Esophagus muscularis mucosa (tissue), 4 donors: ENCODE results near the gene TRIM67. TPM values are rescaled to one million over a fixed set of nuclear protein-coding genes. Genes with fewer than 3 reads are reported as not detected.

Source experiments
- DNase-seq: peaks from one replicate; pipeline ENCODE4 v3.0.0-alpha.2; 2017; ENCODE audit errors: extremely low spot score
- H3K27ac ChIP-seq, 4 donors: fragments of 200-600 bp; sonication (generic); replicated peaks in 1 of 4; 1 replicate in 3 of 4; 2 replicates in 1 of 4; pipeline ENCODE4 v1.5.1; 2016 to 2019; ENCODE audit warnings: mild to moderate bottlenecking in 1 of 4
- H3K27me3 ChIP-seq, 4 donors: fragments of 200-600 bp; sonication (generic); one replicate each; pipeline versions ENCODE4 v1.5.1 to v1.6.0; 2016 to 2019
- H3K36me3 ChIP-seq, 4 donors: fragments of 200-600 bp; sonication (generic); one replicate each; pipeline ENCODE4 v1.5.1; 2016 to 2019
- H3K4me1 ChIP-seq, 4 donors: fragments of 200-600 bp; sonication (generic); one replicate each; pipeline ENCODE4 v1.5.1; 2016 to 2019
- H3K4me3 ChIP-seq, 4 donors: fragments of 200-600 bp; sonication (generic); 1 replicate in 2 of 4; 2 replicates in 2 of 4; pipeline ENCODE4 v1.5.1; 2016 to 2019; ENCODE audit warnings: mild to moderate bottlenecking in 4 of 4, moderate library complexity in 1 of 4
- H3K9me3 ChIP-seq, 4 donors: fragments of 200-600 bp; sonication (generic); 1 replicate in 3 of 4; 2 replicates in 1 of 4; pipeline ENCODE4 v1.5.1; 2016 to 2019
- EP300 ChIP-seq: sonication (generic); formaldehyde crosslinking; IDR thresholded peaks from one replicate; pipeline ENCODE4 v1.6.1; 2017; ENCODE audit warnings: antibody characterized with exemption
- POLR2A ChIP-seq: fragments of 450-650 bp; IDR thresholded peaks from one replicate; pipeline ENCODE4 v1.6.1; 2017; ENCODE audit warnings: antibody characterized with exemption, moderate library complexity, mild to moderate bottlenecking, low read depth
- POLR2AphosphoS5 ChIP-seq, 2 donors: sonication (generic); formaldehyde crosslinking; IDR thresholded peaks; one replicate each; pipeline ENCODE4 v1.6.1; 2017; ENCODE audit warnings: antibody characterized with exemption in 2 of 2
- WGBS: methylation state at CpG from one replicate; pipeline ENCODE4 v1.1.5; 2018; 5-methylcytosine and 5-hydroxymethylcytosine counted together
- intact Hi-C: fragments of 100-400 bp; cut with DNase I; formaldehyde crosslinking; loops from one replicate; pipeline ENCODE4 v1.15.1; 2023
- total RNA-seq, 4 donors: library from RNA; depleted of rRNA; stranded (reverse); fragments of >200 nt; gene quantifications; one replicate each; pipeline versions ENCODE4 v1.1.0 to v1.2.1, GENCODE V29; 2016
- TF ChIP-seq, protein P1 (sequence below), 3 experiments: fragments of 200-600 bp in 2 of 3; fragments of 450-650 bp in 1 of 3; sonication (generic) in 2 of 3; IDR thresholded peaks; one replicate each; pipeline ENCODE4 v1.5.1; 2017 to 2019; ENCODE audit warnings: antibody characterized with exemption in 3 of 3, mild to moderate bottlenecking in 2 of 3, moderate library complexity in 1 of 3

The TRIM67 gene
- total RNA-seq, 4 donors from 2014 or later = under 0.01 to 0.42 (median 0.13) TPM; not detected in 1

DNA sequence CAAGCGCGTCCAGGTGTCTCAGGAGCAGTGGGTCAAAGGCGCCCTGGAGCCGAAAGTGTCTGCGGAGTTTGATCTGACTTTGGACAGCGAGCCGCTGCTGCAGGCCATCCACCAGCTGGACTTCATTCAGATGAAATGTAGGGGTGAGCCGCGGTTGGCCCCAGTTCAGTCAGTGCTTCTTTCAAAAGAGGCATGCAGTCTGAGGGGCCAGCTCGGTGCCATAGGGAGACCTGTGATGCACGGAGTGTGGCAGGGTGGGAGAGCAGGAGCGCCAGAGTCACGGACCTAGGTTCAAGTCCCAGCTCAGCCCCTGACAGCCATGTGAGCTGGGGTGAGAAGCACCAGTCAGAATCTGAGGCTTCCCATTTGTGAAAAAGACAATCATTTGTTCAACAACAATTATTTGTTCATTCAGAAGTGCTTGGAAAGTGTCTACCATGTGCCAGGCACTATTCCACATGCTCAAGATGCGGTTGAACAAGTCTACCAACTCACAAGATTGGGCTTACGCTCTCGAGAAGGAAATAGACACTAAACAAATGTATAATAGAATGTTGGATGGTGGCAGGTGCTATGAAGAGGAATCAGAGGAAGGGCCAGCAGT is 39.6 kb downstream of the TRIM67 start:
- Histone ChIP-seq H3K36me3 (no peaks in the 10 kb centered on the region), H3K9me3 (no peaks in the 10 kb centered on the region), H3K4me3 (no peak overlapping the region), H3K4me1 (peaks cover 0 to 5% (median 0%) of the 10 kb centered on the region in 4 donors), H3K27ac (no peak overlapping the region), H3K27me3 (peaks cover 0 to 51% (median 0%) of the 10 kb centered on the region in 4 donors)
- WGBS = 55% methylated on average over 16 of the region's 16 CpGs
- TF ChIP-seq EP300 (no peak), POLR2AphosphoS5 (IDR thresholded peaks at IDR 0.05) (no peak), POLR2A (no peak)
- TF ChIP-seq, protein P1, sequence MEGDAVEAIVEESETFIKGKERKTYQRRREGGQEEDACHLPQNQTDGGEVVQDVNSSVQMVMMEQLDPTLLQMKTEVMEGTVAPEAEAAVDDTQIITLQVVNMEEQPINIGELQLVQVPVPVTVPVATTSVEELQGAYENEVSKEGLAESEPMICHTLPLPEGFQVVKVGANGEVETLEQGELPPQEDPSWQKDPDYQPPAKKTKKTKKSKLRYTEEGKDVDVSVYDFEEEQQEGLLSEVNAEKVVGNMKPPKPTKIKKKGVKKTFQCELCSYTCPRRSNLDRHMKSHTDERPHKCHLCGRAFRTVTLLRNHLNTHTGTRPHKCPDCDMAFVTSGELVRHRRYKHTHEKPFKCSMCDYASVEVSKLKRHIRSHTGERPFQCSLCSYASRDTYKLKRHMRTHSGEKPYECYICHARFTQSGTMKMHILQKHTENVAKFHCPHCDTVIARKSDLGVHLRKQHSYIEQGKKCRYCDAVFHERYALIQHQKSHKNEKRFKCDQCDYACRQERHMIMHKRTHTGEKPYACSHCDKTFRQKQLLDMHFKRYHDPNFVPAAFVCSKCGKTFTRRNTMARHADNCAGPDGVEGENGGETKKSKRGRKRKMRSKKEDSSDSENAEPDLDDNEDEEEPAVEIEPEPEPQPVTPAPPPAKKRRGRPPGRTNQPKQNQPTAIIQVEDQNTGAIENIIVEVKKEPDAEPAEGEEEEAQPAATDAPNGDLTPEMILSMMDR (IDR thresholded peaks at IDR 0.05) = no peak
- intact Hi-C loops = no loop called here
- DNase-seq = no peak

DNA sequence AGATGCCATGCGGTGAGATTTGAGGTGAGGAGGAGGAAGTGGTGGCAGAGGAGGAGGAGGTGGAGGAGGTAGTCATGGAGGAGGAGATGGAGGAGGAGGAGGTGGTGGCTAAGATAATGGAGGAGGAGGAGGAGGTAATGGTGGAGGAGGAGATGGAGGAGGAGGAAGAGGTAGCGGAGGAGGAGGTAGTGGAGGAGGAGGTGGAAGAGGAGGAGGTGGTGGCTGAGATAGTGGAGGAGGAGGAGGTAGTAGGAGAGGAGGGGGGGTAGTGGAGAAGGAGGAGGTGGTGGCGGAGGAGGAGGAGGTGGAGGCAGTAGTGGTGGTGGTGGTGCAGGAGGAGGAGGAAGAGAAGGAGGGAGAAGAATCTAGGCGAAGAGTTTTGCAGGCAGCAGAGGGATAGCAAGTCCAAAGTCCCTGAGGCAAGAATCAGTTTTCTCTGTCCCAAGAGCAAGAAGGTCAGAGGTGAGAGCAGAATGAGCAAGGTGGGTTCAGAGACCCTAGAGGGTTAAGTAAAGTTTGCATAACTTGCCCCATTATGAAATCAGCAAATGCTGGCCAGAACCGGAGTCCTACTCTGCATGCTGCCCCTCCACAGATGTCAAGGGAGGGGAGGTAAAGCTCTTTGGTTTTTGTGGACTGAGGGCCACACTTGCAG is 40.2 kb downstream of the TRIM67 start:
- Histone ChIP-seq H3K27me3 (peaks cover 0 to 45% (median 0%) of the 10 kb centered on the region in 4 donors), H3K36me3 (no peaks in the 10 kb centered on the region), H3K4me1 (peaks cover 0 to 5% (median 0%) of the 10 kb centered on the region in 4 donors), H3K4me3 (no peak overlapping the region), H3K9me3 (no peaks in the 10 kb centered on the region), H3K27ac (no peak overlapping the region)
- no peak for DNase-seq
- intact Hi-C loops = no loop called here
- no peak for TF ChIP-seq POLR2A
- TF ChIP-seq, protein P1 (IDR thresholded peaks at IDR 0.05) = no peak
- TF ChIP-seq EP300 = no peak
- 77% methylated on average over 5 of the region's 5 CpGs for WGBS

DNA sequence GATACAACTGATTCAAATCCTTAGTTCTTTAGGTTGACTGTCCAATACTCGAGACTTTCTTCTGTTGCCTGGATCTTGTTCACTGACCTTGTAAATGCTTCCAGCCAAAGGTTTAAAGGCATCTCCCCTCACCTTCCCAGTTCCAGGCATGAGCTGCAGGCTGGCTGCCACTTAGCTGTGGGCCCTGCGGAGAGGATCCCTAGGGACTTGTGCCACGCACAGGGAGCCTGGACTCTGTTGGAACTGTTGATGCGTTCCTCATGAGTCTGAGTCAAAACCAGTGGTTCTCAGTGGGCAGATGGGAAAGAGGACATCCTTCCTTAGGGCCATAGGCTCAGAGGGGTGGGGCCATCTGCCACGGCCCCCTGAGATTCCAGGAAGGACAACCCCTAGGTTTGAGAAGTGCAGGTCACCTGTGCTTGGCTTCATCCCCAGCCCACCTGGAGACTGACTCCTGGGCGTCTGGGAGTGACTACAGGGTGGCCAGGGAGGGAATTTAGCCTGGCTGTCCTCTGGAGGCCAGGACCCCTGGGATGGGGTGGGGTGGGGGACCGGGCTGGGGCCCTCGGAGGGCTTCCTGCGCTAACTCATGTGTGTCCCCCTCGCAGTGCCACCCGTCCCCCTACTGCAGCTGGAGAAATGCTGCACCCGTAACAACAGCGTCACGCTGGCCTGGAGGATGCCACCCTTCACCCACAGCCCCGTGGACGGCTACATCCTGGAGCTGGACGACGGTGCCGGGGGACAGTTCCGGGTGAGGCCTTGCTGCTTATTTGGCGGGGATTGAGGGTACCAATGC is 41.6 kb downstream of the TRIM67 start:
- Histone ChIP-seq H3K4me3 (no peak overlapping the region), H3K9me3 (no peaks in the 10 kb centered on the region), H3K27ac (no peak overlapping the region), H3K4me1 (peaks cover 0 to 5% (median 0%) of the 10 kb centered on the region in 4 donors), H3K36me3 (no peaks in the 10 kb centered on the region), H3K27me3 (peaks cover 0 to 34% (median 0%) of the 10 kb centered on the region in 4 donors)
- intact Hi-C loops = no loop called here
- TF ChIP-seq EP300 (no peak), POLR2A (no peak), POLR2AphosphoS5 (IDR thresholded peaks at IDR 0.05) (no peak)
- TF ChIP-seq, protein P1 (IDR thresholded peaks at IDR 0.05) = no peak
- 93% methylated on average over 18 of the region's 21 CpGs for WGBS
- no peak for DNase-seq

DNA sequence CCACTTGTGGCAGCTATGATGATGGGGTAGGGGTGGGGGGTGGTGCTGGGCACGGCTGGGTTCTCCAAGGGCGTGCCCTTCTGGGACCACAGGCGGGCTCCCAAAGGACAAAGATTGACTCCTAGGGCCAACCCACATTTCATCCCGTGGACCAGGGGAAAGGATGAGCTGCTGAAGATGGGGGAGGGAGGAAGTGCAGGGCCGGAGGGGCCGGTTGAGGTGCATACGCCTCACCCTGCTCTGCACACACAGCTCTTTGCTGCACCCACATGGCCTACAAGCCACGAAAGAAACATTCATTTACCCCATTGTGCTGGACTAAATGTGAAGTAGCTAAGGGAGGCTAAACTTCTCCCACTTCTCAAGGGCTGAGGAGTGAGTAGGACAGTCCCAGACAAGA is 45.0 kb downstream of the TRIM67 start:
- Histone ChIP-seq H3K27me3 (peaks cover 0 to 10% (median 0%) of the 10 kb centered on the region in 4 donors), H3K9me3 (no peaks in the 10 kb centered on the region), H3K4me1 (peaks cover 0 to 12% (median 8%) of the 10 kb centered on the region in 4 donors), H3K36me3 (no peaks in the 10 kb centered on the region), H3K27ac (no peak overlapping the region), H3K4me3 (no peak overlapping the region)
- WGBS = 67% methylated on average over 8 of the region's 8 CpGs
- TF ChIP-seq POLR2A (no peak), EP300 (no peak), POLR2AphosphoS5 (IDR thresholded peaks at IDR 0.05) (no peak)
- TF ChIP-seq, protein P1 (IDR thresholded peaks at IDR 0.05) = no peak
- intact Hi-C loops = no loop called here
- no peak for DNase-seq
